Measurements from ENCODE around the gene ADAD2. TPM values are rescaled to one million over a fixed set of nuclear protein-coding genes. Genes with fewer than 3 reads are reported as not detected.

Gene ADAD2
- total and polyA plus RNA-seq, 4 donors, result 0.14 to 0.44 (median 0.33) TPM; not detected in 1

DNA sequence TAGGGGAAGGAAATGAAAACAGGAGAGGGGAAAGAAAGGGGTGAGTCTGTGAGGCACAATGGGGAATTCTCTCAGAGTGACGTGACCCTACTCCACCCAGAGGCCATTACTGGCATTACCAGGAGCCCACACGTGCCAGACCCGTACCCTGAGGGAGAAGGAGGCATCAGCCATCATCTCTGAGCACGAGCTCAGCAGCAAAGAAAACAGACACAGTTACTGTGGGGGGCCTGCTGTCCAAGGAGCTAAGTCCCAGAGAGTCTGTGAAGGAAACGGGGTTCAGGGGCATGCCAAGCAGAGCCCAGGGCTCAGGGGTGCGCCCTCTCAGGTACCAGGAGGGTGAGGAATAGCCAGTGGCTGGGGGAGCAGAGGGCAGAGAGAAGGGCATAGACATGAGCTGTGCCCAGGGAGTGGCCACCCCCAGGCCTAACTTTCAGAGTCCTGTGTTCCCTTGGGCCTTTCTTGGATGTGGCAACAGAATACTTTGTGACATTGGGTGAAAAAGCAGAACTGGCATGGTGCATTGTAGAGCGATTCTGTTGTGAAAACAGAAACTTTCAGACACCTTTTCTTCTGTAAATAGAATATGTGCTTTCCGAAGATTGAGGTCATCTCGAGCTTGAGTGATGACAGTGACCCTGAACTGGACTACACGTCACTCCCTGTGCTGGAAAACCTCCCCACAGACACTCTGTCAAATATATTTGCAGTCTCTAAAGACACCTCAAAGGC is 15.4 kb upstream of the ADAD2 start:
- TF ChIP-seq TAF1 (conservative IDR thresholded peaks at IDR 0.05) (no peak), FOXA1 (IDR thresholded peaks at IDR 0.05) (no peak), GABPA (IDR thresholded peaks at IDR 0.05 in 1 of 2, conservative IDR thresholded peaks at IDR 0.05 in 1 of 2) (no peak), RAD21 (IDR thresholded peaks at IDR 0.05) (peak; percentile 82 to 85), NR2F2 (IDR thresholded peaks at IDR 0.05) (no peak), SP1 (IDR thresholded peaks at IDR 0.05) (no peak)
- TF ChIP-seq, protein P1, sequence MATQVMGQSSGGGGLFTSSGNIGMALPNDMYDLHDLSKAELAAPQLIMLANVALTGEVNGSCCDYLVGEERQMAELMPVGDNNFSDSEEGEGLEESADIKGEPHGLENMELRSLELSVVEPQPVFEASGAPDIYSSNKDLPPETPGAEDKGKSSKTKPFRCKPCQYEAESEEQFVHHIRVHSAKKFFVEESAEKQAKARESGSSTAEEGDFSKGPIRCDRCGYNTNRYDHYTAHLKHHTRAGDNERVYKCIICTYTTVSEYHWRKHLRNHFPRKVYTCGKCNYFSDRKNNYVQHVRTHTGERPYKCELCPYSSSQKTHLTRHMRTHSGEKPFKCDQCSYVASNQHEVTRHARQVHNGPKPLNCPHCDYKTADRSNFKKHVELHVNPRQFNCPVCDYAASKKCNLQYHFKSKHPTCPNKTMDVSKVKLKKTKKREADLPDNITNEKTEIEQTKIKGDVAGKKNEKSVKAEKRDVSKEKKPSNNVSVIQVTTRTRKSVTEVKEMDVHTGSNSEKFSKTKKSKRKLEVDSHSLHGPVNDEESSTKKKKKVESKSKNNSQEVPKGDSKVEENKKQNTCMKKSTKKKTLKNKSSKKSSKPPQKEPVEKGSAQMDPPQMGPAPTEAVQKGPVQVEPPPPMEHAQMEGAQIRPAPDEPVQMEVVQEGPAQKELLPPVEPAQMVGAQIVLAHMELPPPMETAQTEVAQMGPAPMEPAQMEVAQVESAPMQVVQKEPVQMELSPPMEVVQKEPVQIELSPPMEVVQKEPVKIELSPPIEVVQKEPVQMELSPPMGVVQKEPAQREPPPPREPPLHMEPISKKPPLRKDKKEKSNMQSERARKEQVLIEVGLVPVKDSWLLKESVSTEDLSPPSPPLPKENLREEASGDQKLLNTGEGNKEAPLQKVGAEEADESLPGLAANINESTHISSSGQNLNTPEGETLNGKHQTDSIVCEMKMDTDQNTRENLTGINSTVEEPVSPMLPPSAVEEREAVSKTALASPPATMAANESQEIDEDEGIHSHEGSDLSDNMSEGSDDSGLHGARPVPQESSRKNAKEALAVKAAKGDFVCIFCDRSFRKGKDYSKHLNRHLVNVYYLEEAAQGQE (IDR thresholded peaks at IDR 0.05), result no peak
- TF ChIP-seq, protein P2, sequence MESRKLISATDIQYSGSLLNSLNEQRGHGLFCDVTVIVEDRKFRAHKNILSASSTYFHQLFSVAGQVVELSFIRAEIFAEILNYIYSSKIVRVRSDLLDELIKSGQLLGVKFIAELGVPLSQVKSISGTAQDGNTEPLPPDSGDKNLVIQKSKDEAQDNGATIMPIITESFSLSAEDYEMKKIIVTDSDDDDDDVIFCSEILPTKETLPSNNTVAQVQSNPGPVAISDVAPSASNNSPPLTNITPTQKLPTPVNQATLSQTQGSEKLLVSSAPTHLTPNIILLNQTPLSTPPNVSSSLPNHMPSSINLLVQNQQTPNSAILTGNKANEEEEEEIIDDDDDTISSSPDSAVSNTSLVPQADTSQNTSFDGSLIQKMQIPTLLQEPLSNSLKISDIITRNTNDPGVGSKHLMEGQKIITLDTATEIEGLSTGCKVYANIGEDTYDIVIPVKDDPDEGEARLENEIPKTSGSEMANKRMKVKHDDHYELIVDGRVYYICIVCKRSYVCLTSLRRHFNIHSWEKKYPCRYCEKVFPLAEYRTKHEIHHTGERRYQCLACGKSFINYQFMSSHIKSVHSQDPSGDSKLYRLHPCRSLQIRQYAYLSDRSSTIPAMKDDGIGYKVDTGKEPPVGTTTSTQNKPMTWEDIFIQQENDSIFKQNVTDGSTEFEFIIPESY (IDR thresholded peaks at IDR 0.05), result no peak
- TF ChIP-seq, protein P3, sequence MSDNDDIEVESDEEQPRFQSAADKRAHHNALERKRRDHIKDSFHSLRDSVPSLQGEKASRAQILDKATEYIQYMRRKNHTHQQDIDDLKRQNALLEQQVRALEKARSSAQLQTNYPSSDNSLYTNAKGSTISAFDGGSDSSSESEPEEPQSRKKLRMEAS (IDR thresholded peaks at IDR 0.05), result no peak
- TF ChIP-seq, protein P4, sequence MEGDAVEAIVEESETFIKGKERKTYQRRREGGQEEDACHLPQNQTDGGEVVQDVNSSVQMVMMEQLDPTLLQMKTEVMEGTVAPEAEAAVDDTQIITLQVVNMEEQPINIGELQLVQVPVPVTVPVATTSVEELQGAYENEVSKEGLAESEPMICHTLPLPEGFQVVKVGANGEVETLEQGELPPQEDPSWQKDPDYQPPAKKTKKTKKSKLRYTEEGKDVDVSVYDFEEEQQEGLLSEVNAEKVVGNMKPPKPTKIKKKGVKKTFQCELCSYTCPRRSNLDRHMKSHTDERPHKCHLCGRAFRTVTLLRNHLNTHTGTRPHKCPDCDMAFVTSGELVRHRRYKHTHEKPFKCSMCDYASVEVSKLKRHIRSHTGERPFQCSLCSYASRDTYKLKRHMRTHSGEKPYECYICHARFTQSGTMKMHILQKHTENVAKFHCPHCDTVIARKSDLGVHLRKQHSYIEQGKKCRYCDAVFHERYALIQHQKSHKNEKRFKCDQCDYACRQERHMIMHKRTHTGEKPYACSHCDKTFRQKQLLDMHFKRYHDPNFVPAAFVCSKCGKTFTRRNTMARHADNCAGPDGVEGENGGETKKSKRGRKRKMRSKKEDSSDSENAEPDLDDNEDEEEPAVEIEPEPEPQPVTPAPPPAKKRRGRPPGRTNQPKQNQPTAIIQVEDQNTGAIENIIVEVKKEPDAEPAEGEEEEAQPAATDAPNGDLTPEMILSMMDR (IDR thresholded peaks at IDR 0.05; ENCODE audit: low read depth, low read length, missing input control), result peak; percentile 89
- no peak overlapping the region for H3K9ac ChIP-seq (ENCODE audit: low read depth in 1 of 2, low read length in 2 of 2)
- peaks cover 0 to 21% (median 13%) of the 10 kb centered on the region in 4 donors for H3K4me1 ChIP-seq (ENCODE audit: control insufficient read depth in 4 of 4, insufficient read depth in 4 of 4, low read length in 3 of 4)
- peaks cover 0 to 22% (median 6%) of the 10 kb centered on the region in 4 donors for H3K36me3 ChIP-seq (ENCODE audit: control insufficient read depth in 4 of 4, insufficient read depth in 3 of 4, low read depth in 1 of 4, low read length in 3 of 4)
- H3K4me3 ChIP-seq (ENCODE audit: low read depth in 1 of 3, low read length in 3 of 3), result no peak overlapping the region
- peak overlapping the region in 1 of 2 donors; percentile 64 for H3K27ac ChIP-seq (ENCODE audit: low read depth in 1 of 2, low read length in 2 of 2)
- no peak for DNase-seq (ENCODE audit: low spot score)
- H3K9me3 ChIP-seq (ENCODE audit: control insufficient read depth in 4 of 4, low read length in 3 of 4), result no peaks in the 10 kb centered on the region
- WGBS, result 19% methylated on average over 10 of the region's 10 CpGs
- H3K27me3 ChIP-seq (ENCODE audit: control insufficient read depth in 4 of 4, insufficient read depth in 4 of 4, low read length in 3 of 4), result no peaks in the 10 kb centered on the region

DNA sequence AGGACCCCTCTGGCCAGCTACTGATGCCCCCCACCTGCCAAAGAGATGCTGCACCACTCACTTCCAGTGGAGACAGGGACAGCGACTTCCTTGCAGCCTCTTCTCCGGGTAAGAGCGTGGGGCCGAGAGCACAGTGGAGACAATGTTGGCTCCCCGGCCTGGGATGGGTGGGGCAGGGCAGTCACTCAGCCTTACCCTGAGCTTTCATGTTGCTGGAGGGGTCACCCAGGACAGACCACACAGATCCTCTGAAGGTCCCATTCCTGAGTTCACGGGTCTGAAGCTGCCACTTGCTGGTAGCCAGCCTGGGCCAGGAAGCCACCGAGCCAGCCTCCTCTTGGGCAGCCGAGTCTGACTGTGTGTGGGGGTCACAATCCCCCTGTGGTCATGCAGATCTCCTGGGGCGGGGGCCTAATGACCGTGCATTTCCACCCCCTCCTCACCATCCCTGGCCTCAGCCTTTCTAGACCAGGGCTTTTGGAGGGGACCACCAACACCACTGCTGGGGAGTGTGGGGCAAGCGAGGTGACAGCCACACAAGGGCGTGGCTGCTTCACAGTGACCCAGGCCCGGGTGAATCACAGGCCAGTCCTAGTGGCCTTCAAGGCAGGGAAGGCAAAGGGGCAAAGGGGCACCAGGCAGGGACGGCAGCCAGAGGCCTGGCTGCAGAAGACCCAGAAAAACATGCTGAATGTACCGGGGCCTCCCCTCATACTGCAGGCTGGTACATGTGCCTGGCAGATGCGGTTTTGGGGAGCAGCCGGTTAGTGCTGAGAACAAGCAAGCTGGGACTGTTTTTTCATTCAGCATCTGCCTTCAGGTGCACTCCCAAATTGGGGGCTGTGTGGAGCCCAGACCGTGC is 14.5 kb upstream of the ADAD2 start:
- Histone ChIP-seq H3K4me3 (ENCODE audit: low read depth in 1 of 3, low read length in 3 of 3) (no peak overlapping the region), H3K9me3 (ENCODE audit: control insufficient read depth in 4 of 4, low read length in 3 of 4) (no peaks in the 10 kb centered on the region), H3K27ac (ENCODE audit: low read depth in 1 of 2, low read length in 2 of 2) (peak overlapping the region; percentile 0 to 64), H3K27me3 (ENCODE audit: control insufficient read depth in 4 of 4, insufficient read depth in 4 of 4, low read length in 3 of 4) (no peaks in the 10 kb centered on the region), H3K36me3 (ENCODE audit: control insufficient read depth in 4 of 4, insufficient read depth in 3 of 4, low read depth in 1 of 4, low read length in 3 of 4) (peaks cover 0 to 31% (median 9%) of the 10 kb centered on the region in 4 donors), H3K4me1 (ENCODE audit: control insufficient read depth in 4 of 4, insufficient read depth in 4 of 4, low read length in 3 of 4) (peaks cover 0 to 21% (median 13%) of the 10 kb centered on the region in 4 donors), H3K9ac (ENCODE audit: low read depth in 1 of 2, low read length in 2 of 2) (no peak overlapping the region)
- WGBS, result 61% methylated on average over 18 of the region's 18 CpGs
- no peak for DNase-seq (ENCODE audit: low spot score)
- TF ChIP-seq FOXA2 (IDR thresholded peaks at IDR 0.05), result no peak
- TF ChIP-seq, protein P5, sequence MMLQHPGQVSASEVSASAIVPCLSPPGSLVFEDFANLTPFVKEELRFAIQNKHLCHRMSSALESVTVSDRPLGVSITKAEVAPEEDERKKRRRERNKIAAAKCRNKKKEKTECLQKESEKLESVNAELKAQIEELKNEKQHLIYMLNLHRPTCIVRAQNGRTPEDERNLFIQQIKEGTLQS (IDR thresholded peaks at IDR 0.05), result no peak
- no peak for TF ChIP-seq EGR1 (IDR thresholded peaks at IDR 0.05; ENCODE audit: low read depth in 2 of 2)
- TF ChIP-seq, protein P3 (IDR thresholded peaks at IDR 0.05), result no peak
- no peak for TF ChIP-seq NR2F2 (IDR thresholded peaks at IDR 0.05)
- TF ChIP-seq JUND (IDR thresholded peaks at IDR 0.05), result no peak
- no peak for TF ChIP-seq GABPA (IDR thresholded peaks at IDR 0.05 in 1 of 2, conservative IDR thresholded peaks at IDR 0.05 in 1 of 2)
- no peak for TF ChIP-seq RAD21 (IDR thresholded peaks at IDR 0.05)
- no peak for TF ChIP-seq HNF4G (IDR thresholded peaks at IDR 0.05)
- TF ChIP-seq RXRA (IDR thresholded peaks at IDR 0.05), result no peak
- TF ChIP-seq, protein P1 (IDR thresholded peaks at IDR 0.05), result no peak
- TF ChIP-seq TAF1 (conservative IDR thresholded peaks at IDR 0.05), result no peak
- TF ChIP-seq YY1 (IDR thresholded peaks at IDR 0.05), result no peak

Measured in liver (tissue), 9 donors.